HEK293T (cell line): ENCODE data around the gene RIPOR1.

Source experiments
- BHLHE40 ChIP-seq: fragments of 450-650 bp; IDR thresholded peaks from 2 replicates; pipeline ENCODE4 v1.6.1; 2016; ENCODE audit warnings: mild to moderate bottlenecking, moderate library complexity, borderline replicate concordance
- FOXM1 ChIP-seq: fragments of 450-650 bp; IDR thresholded peaks from 2 replicates; pipeline ENCODE4 v1.6.1; 2017; ENCODE audit warnings: mild to moderate bottlenecking, borderline replicate concordance
- HDGF ChIP-seq: fragments of 450-650 bp; IDR thresholded peaks from 2 replicates; pipeline ENCODE4 v1.6.1; 2017; ENCODE audit warnings: antibody characterized with exemption, borderline replicate concordance
- L3MBTL2 ChIP-seq: fragments of 450-650 bp; conservative IDR thresholded peaks from 2 replicates; pipeline ENCODE4 v1.6.1; 2016; ENCODE audit warnings: mild to moderate bottlenecking
- SP1 ChIP-seq: fragments of 450-650 bp; IDR thresholded peaks from 2 replicates; pipeline ENCODE4 v1.6.1; 2017
- TARDBP ChIP-seq: fragments of 450-650 bp; IDR thresholded peaks from 2 replicates; pipeline ENCODE4 v1.6.1; 2016
- ZNF384 ChIP-seq: fragments of 450-650 bp; IDR thresholded peaks from 2 replicates; pipeline ENCODE4 v1.6.1; 2016

DNA sequence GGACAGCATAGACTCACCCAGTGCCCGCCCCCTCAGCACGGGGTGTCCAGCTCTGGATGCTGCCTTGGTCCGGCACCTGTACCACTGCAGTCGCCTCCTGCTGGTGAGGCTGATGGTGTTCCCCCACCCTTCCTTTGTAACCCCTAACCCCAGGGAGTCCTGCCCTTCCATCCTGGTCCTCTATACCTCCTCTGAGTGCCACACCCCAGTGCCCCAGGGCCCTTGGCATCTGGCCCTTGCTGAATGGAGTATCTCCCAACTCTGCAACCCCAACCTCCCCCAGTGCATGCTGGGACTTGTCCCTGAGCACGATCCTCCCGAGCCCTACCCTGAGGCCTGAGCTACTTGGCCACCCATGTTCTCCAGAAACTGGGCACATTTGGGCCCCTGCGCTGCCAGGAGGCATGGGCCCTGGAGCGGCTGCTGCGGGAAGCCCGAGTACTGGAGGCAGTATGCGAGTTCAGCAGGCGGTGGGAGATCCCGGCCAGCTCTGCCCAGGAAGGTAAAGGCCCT is 15.8 kb downstream of the RIPOR1 start:
- TF ChIP-seq SP1, result no peak
- TF ChIP-seq ZNF384, result no peak
- TF ChIP-seq L3MBTL2, result no peak
- no peak for TF ChIP-seq TARDBP
- no peak for TF ChIP-seq BHLHE40
- no peak for TF ChIP-seq FOXM1
- no peak for TF ChIP-seq HDGF
